Measurements from ENCODE around the gene PIGU. TPM values are rescaled to one million over a fixed set of nuclear protein-coding genes. Genes with fewer than 3 reads are reported as not detected.

Gene PIGU
- total and polyA plus RNA-seq, 2 donors (not counting 1 experiment from before 2014, with no cell fraction given), result 12.0 to 19.3 TPM

DNA sequence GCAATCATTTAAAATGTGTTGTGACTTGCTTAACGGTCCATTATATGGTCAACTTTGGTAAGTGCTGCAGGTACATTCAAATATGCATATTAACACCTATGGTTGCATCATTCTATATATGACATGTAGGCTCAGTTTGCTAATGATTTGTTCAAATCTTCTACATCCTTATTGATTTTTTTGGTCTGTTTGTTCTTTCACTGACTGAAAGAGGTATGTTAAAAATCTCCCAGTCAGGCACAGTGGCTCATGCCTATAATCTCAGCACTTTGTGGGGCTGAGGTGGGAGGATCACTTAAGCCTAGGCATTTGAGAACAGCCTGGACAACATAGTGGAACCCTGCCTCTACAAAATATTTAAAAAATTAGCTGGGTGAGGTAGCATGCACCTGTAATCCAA lies 29.2 kb downstream of the PIGU start:
- POLR2A ChIA-PET, result no interaction called here
- TF ChIP-seq, protein P1, sequence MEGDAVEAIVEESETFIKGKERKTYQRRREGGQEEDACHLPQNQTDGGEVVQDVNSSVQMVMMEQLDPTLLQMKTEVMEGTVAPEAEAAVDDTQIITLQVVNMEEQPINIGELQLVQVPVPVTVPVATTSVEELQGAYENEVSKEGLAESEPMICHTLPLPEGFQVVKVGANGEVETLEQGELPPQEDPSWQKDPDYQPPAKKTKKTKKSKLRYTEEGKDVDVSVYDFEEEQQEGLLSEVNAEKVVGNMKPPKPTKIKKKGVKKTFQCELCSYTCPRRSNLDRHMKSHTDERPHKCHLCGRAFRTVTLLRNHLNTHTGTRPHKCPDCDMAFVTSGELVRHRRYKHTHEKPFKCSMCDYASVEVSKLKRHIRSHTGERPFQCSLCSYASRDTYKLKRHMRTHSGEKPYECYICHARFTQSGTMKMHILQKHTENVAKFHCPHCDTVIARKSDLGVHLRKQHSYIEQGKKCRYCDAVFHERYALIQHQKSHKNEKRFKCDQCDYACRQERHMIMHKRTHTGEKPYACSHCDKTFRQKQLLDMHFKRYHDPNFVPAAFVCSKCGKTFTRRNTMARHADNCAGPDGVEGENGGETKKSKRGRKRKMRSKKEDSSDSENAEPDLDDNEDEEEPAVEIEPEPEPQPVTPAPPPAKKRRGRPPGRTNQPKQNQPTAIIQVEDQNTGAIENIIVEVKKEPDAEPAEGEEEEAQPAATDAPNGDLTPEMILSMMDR (IDR thresholded peaks at IDR 0.05), result no peak
- no peak for TF ChIP-seq EZH2 (IDR thresholded peaks at IDR 0.05; ENCODE audit: borderline replicate concordance, insufficient read depth, low read depth, low read length, poor library complexity, severe bottlenecking)
- H3K9me3 Mint-ChIP-seq (ENCODE audit: insufficient read depth), result no peaks in the 10 kb centered on the region
- no peak overlapping the region for H3K9ac ChIP-seq (ENCODE audit: low read length)
- CTCF ChIA-PET, result no interaction called here
- no peak overlapping the region for H3K4me3 ChIP-seq (ENCODE audit: control extremely low read depth in 1 of 5, extremely low read depth in 1 of 5, insufficient read depth in 1 of 5, low read depth in 2 of 5, low read length in 4 of 5)
- no peaks in the 10 kb centered on the region for H3K9me3 ChIP-seq (ENCODE audit: control extremely low read depth in 1 of 3, control insufficient read depth in 2 of 3, insufficient read depth in 1 of 3, low read length in 2 of 3)
- H3K27me3 Mint-ChIP-seq, result no peaks in the 10 kb centered on the region
- H3K79me2 ChIP-seq (ENCODE audit: control insufficient read depth, insufficient read depth, low read length), result no peaks in the 10 kb centered on the region
- intact Hi-C loops (cut with micrococcal nuclease), result no loop called here
- H3K27ac ChIP-seq (ENCODE audit: low read length in 2 of 2), result no peak overlapping the region
- no peak overlapping the region for H2AFZ ChIP-seq (ENCODE audit: insufficient read depth, low read depth, low read length, poor library complexity, severe bottlenecking)
- no peak overlapping the region for H3K4me3 Mint-ChIP-seq
- WGBS (ENCODE audit: insufficient coverage), result no CpG with 5 or more reads among the region's 1 CpG
- no peak overlapping the region for H3K27ac Mint-ChIP-seq
- no peaks in the 10 kb centered on the region for H4K20me1 ChIP-seq (ENCODE audit: control insufficient read depth, insufficient read depth, low read length, poor library complexity, severe bottlenecking)
- H3K36me3 ChIP-seq (replicated peaks in 1 of 2; ENCODE audit: control extremely low read depth in 1 of 2, control insufficient read depth in 1 of 2, extremely low read depth in 1 of 2, insufficient read depth in 2 of 2, low read length in 1 of 2), result peaks cover 7 to 8% of the 10 kb centered on the region in 2 experiments
- DNase-seq, result no peak
- ATAC-seq (ENCODE audit: low read depth), result no peak
- H3K4me2 ChIP-seq (replicated peaks; ENCODE audit: low read depth, low read length, poor library complexity, severe bottlenecking), result no peak overlapping the region
- no peaks in the 10 kb centered on the region for H3K27me3 ChIP-seq (replicated peaks in 1 of 4; ENCODE audit: control extremely low read depth in 1 of 4, control insufficient read depth in 3 of 4, insufficient read depth in 4 of 4, low read length in 3 of 4)
- no peaks in the 10 kb centered on the region for H3K4me1 Mint-ChIP-seq
- no peaks in the 10 kb centered on the region for H3K4me1 ChIP-seq (ENCODE audit: control insufficient read depth in 2 of 2, insufficient read depth in 2 of 2, low read length in 2 of 2)

DNA sequence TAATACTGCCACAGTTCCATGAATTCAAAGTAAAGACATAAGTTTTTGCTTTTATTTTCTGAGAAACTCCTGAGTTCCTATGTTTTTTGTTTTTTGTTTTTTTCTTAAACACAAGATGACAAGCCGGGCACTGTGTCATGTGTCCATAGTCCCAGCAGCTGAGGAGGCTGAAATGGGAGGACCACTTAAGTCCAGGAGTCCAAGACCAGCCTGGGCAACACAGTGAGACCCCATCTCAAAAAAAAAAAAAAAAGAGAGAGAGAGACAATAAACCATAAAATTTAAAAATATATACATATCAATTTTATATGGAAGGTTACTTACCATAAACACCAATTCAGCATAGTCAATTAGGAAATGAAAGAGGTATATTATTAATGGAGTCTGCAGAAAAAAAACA lies 31.9 kb downstream of the PIGU start:
- DNase-seq (no peak), ATAC-seq (ENCODE audit: low read depth) (no peak)
- Histone ChIP-seq H3K4me2 (replicated peaks; ENCODE audit: low read depth, low read length, poor library complexity, severe bottlenecking) (no peak overlapping the region), H3K4me1 (ENCODE audit: control insufficient read depth in 2 of 2, insufficient read depth in 2 of 2, low read length in 2 of 2) (no peaks in the 10 kb centered on the region), H3K27me3 (replicated peaks in 1 of 4; ENCODE audit: control extremely low read depth in 1 of 4, control insufficient read depth in 3 of 4, insufficient read depth in 4 of 4, low read length in 3 of 4) (no peaks in the 10 kb centered on the region), H3K9me3 (ENCODE audit: control extremely low read depth in 1 of 3, control insufficient read depth in 2 of 3, insufficient read depth in 1 of 3, low read length in 2 of 3) (no peaks in the 10 kb centered on the region), H4K20me1 (ENCODE audit: control insufficient read depth, insufficient read depth, low read length, poor library complexity, severe bottlenecking) (no peaks in the 10 kb centered on the region), H3K4me3 (ENCODE audit: control extremely low read depth in 1 of 5, extremely low read depth in 1 of 5, insufficient read depth in 1 of 5, low read depth in 2 of 5, low read length in 4 of 5) (no peak overlapping the region), H3K27ac (ENCODE audit: low read length in 2 of 2) (no peak overlapping the region), H3K79me2 (ENCODE audit: control insufficient read depth, insufficient read depth, low read length) (no peaks in the 10 kb centered on the region), H3K36me3 (replicated peaks in 1 of 2; ENCODE audit: control extremely low read depth in 1 of 2, control insufficient read depth in 1 of 2, extremely low read depth in 1 of 2, insufficient read depth in 2 of 2, low read length in 1 of 2) (peaks cover 1 to 2% of the 10 kb centered on the region in 2 experiments), H2AFZ (ENCODE audit: insufficient read depth, low read depth, low read length, poor library complexity, severe bottlenecking) (no peak overlapping the region), H3K9ac (ENCODE audit: low read length) (no peak overlapping the region)
- ChIA-PET POLR2A (no interaction called here), CTCF (no interaction called here)
- no peaks in the 10 kb centered on the region for H3K4me1 Mint-ChIP-seq
- no peaks in the 10 kb centered on the region for H3K27me3 Mint-ChIP-seq
- H3K9me3 Mint-ChIP-seq (ENCODE audit: insufficient read depth), result no peaks in the 10 kb centered on the region
- H3K27ac Mint-ChIP-seq, result no peak overlapping the region
- no CpG with 5 or more reads among the region's 1 CpG for WGBS (ENCODE audit: insufficient coverage)
- no peak for TF ChIP-seq EZH2 (IDR thresholded peaks at IDR 0.05; ENCODE audit: borderline replicate concordance, insufficient read depth, low read depth, low read length, poor library complexity, severe bottlenecking)
- TF ChIP-seq, protein P1 (IDR thresholded peaks at IDR 0.05), result no peak
- intact Hi-C loops (cut with micrococcal nuclease), result no loop called here
- no peak overlapping the region for H3K4me3 Mint-ChIP-seq
